ENCODE measurements around the gene RBM47. TPM values are rescaled to one million over a fixed set of nuclear protein-coding genes. Genes with fewer than 3 reads are reported as not detected.

The RBM47 gene
- total and polyA plus RNA-seq, 10 of the 15 experiments (the other 5 are each of a cell fraction or from before 2014, with no cell fraction given), result 7.9 to 45.0 (median 28.7) TPM

GRCh38 chr4:40629401-40630334, at the start of gene RBM47 (continued):
- TF ChIP-seq PRDM15 (CRISPR knock-in tag; IDR thresholded peaks at IDR 0.05), result no peak
- TF ChIP-seq SKIL (IDR thresholded peaks at IDR 0.05; ENCODE audit: low read depth, poor library complexity, severe bottlenecking), result peak; percentile 27
- no peak for TF ChIP-seq SP1 (IDR thresholded peaks at IDR 0.05; ENCODE audit: low read depth, low read length)
- no peak for TF ChIP-seq NFYB (IDR thresholded peaks at IDR 0.05; ENCODE audit: insufficient read depth, low read depth, low read length)
- no peak for TF ChIP-seq CBX3 (IDR thresholded peaks at IDR 0.05; ENCODE audit: borderline replicate concordance, low read depth)
- TF ChIP-seq IRF3 (IDR thresholded peaks at IDR 0.05), result no peak
- no peak for TF ChIP-seq MYC (IDR thresholded peaks at IDR 0.05; ENCODE audit: insufficient read depth, insufficient read length, insufficient replicate concordance, low read length, severe bottlenecking)
- no peak for TF ChIP-seq ELK1 (IDR thresholded peaks at IDR 0.05; ENCODE audit: low read depth, low read length)
- no peak for TF ChIP-seq ZNF207 (IDR thresholded peaks at IDR 0.05; ENCODE audit: borderline replicate concordance)
- no peak for TF ChIP-seq REST (IDR thresholded peaks at IDR 0.05; ENCODE audit: low read depth, low read length)
- peak in 1 of 2 experiments; percentile 19; a peak in 1 of 3 replicates for TF ChIP-seq EGR1 (IDR thresholded peaks at IDR 0.05; ENCODE audit: borderline replicate concordance in 1 of 2, low read depth in 2 of 2, low read length in 2 of 2)
- no peak for TF ChIP-seq STAT1 (conservative IDR thresholded peaks at IDR 0.05)
- no peak for TF ChIP-seq ZBTB33 (IDR thresholded peaks at IDR 0.05)

Data from GM12878 (cell line).